Measurements from ENCODE around the gene PIK3R1. TPM values are rescaled to one million over a fixed set of nuclear protein-coding genes. Genes with fewer than 3 reads are reported as not detected.

PIK3R1 gene
- total RNA-seq, 1 experiment from 2014 or later = 1.7 TPM

DNA sequence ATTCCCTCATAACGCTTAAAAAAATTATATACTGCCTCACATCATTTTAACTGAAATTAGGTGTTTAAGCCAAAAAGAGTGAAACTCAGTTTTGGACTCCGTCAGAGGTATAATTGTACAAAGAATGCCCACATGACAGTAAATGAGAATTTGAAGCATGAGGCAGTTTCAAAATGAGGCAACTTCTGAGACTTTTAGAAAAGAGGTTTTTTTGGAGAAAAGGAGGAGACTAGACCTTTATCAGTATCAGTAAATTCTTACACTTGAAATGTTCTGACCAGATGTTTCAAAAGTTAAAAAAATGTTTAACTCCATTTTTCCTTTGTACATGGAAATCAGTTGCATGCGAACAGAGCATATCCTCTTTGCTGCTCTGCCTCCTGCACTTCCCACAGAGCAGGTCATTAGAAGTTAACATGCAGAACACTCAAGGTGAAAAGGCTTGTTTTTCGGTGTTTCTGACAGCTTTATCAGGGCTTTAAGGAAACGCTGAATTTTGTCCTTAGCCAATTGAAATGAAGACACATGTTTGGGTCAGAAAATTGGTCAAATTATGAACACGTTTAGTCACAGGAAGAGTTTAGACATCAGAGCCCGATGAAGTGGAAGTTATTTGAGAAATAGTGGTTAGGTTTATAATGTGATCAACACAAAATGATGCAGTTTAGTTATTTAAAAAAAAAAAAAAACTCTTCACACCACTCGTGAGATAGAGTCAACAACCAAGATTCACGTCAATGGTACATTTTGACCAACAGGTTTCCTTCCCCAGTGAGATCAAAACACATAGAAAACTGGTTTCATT, 59.5 kb downstream of the PIK3R1 start:
- H3K4me2 ChIP-seq (ENCODE audit: low read length) = no peak overlapping the region
- DNase-seq (no peak), ATAC-seq (no peak)
- H3K4me3 ChIP-seq (ENCODE audit: low read length) = no peak overlapping the region
- no peaks in the 10 kb centered on the region for H3K9me3 ChIP-seq (ENCODE audit: low read length)
- POLR2A ChIA-PET (ENCODE audit: unreplicated experiment) = no interaction called here
- TF ChIP-seq EZH2 (IDR thresholded peaks at IDR 0.05; ENCODE audit: low read length, unreplicated experiment) (no peak), CTCF (conservative IDR thresholded peaks at IDR 0.05; ENCODE audit: low read depth, low read length) (no peak), EZH2phosphoT487 (IDR thresholded peaks at IDR 0.05; ENCODE audit: borderline replicate concordance, low read length) (no peak)
- peaks cover 16% of the 10 kb centered on the region for H3K4me1 ChIP-seq (ENCODE audit: insufficient read depth, low read length)
- CTCF ChIA-PET = no interaction called here
- no TSS peak for BruUV-seq (replicated peaks)
- intact Hi-C loops (cut with micrococcal nuclease) = loop anchor here (5.0 kb wide), 1 partner anchor 1028 kb away; no protein-coding TSS in a partner anchor
- no peak overlapping the region for H3K27ac ChIP-seq (ENCODE audit: low read length)
- H4K20me1 ChIP-seq (ENCODE audit: low read length) = no peaks in the 10 kb centered on the region
- H3F3A ChIP-seq (ENCODE audit: low read length, unreplicated experiment) = no peaks in the 10 kb centered on the region
- no peaks in the 10 kb centered on the region for H3K9me2 ChIP-seq (replicated peaks; ENCODE audit: low read length)
- H3K9ac ChIP-seq (ENCODE audit: low read length) = no peak overlapping the region
- H3K79me2 ChIP-seq (ENCODE audit: low read length) = no peaks in the 10 kb centered on the region
- no peaks in the 10 kb centered on the region for H3K27me3 ChIP-seq (ENCODE audit: low read length)
- H2AFZ ChIP-seq (ENCODE audit: low read length) = no peak overlapping the region
- H3K36me3 ChIP-seq (ENCODE audit: low read depth, low read length) = no peaks in the 10 kb centered on the region

- Histone ChIP-seq H3K4me1 (ENCODE audit: insufficient read depth, low read length) (peaks cover 16% of the 10 kb centered on the region), H3K4me3 (ENCODE audit: low read length) (no peak overlapping the region), H3F3A (ENCODE audit: low read length, unreplicated experiment) (no peaks in the 10 kb centered on the region), H3K9ac (ENCODE audit: low read length) (no peak overlapping the region), H3K36me3 (ENCODE audit: low read depth, low read length) (no peaks in the 10 kb centered on the region), H3K4me2 (ENCODE audit: low read length) (peak overlapping the region; percentile 44), H3K9me3 (ENCODE audit: low read length) (no peaks in the 10 kb centered on the region), H3K27ac (ENCODE audit: low read length) (0 out of 2 replicates have a peak overlapping the region, but pooled peaks have one; percentile 18), H3K9me2 (replicated peaks; ENCODE audit: low read length) (no peaks in the 10 kb centered on the region), H3K27me3 (ENCODE audit: low read length) (no peaks in the 10 kb centered on the region), H4K20me1 (ENCODE audit: low read length) (no peaks in the 10 kb centered on the region), H3K79me2 (ENCODE audit: low read length) (no peaks in the 10 kb centered on the region), H2AFZ (ENCODE audit: low read length) (no peak overlapping the region)
- intact Hi-C loops (cut with micrococcal nuclease) = no loop called here
- CTCF ChIA-PET = no interaction called here
- BruUV-seq (replicated peaks) = no TSS peak
- no peak for ATAC-seq
- POLR2A ChIA-PET (ENCODE audit: unreplicated experiment) = no interaction called here
- no peak for DNase-seq
- TF ChIP-seq CTCF (conservative IDR thresholded peaks at IDR 0.05; ENCODE audit: low read depth, low read length) = no peak
- TF ChIP-seq EZH2phosphoT487 (IDR thresholded peaks at IDR 0.05; ENCODE audit: borderline replicate concordance, low read length) = no peak
- no peak for TF ChIP-seq EZH2 (IDR thresholded peaks at IDR 0.05; ENCODE audit: low read length, unreplicated experiment)
Measured at GRCh38 chr5:68276740-68277139, 61.2 kb downstream of the PIK3R1 start.

GRCh38 chr5:68277431-68277830, 61.9 kb downstream of the PIK3R1 start:
- H2AFZ ChIP-seq (ENCODE audit: low read length) = no peak overlapping the region
- H3K4me2 ChIP-seq (ENCODE audit: low read length) = peak overlapping the region; percentile 44
- no peak overlapping the region for H3K4me3 ChIP-seq (ENCODE audit: low read length)
- peaks cover 16% of the 10 kb centered on the region for H3K4me1 ChIP-seq (ENCODE audit: insufficient read depth, low read length)
- H3K36me3 ChIP-seq (ENCODE audit: low read depth, low read length) = no peaks in the 10 kb centered on the region
- H3K27me3 ChIP-seq (ENCODE audit: low read length) = no peaks in the 10 kb centered on the region
- BruUV-seq (replicated peaks) = no TSS peak
- CTCF ChIA-PET = no interaction called here
- no peaks in the 10 kb centered on the region for H3F3A ChIP-seq (ENCODE audit: low read length, unreplicated experiment)
- H3K9me3 ChIP-seq (ENCODE audit: low read length) = no peaks in the 10 kb centered on the region
- no peak overlapping the region for H3K9ac ChIP-seq (ENCODE audit: low read length)
- TF ChIP-seq EZH2 (IDR thresholded peaks at IDR 0.05; ENCODE audit: low read length, unreplicated experiment) = no peak
- no peak for TF ChIP-seq CTCF (conservative IDR thresholded peaks at IDR 0.05; ENCODE audit: low read depth, low read length)
- no peak for TF ChIP-seq EZH2phosphoT487 (IDR thresholded peaks at IDR 0.05; ENCODE audit: borderline replicate concordance, low read length)
- POLR2A ChIA-PET (ENCODE audit: unreplicated experiment) = no interaction called here
- H4K20me1 ChIP-seq (ENCODE audit: low read length) = no peaks in the 10 kb centered on the region
- DNase-seq = peak; percentile 65
- peak overlapping the region; percentile 18; the same call in 1 of the 2 replicates for H3K27ac ChIP-seq (ENCODE audit: low read length)
- peak; percentile 86 for ATAC-seq
- no peaks in the 10 kb centered on the region for H3K9me2 ChIP-seq (replicated peaks; ENCODE audit: low read length)
- H3K79me2 ChIP-seq (ENCODE audit: low read length) = no peaks in the 10 kb centered on the region
- intact Hi-C loops (cut with micrococcal nuclease) = no loop called here

All from PC-3 (cell line).